ENCODE results near the gene TM6SF1.
"Not testable (repeated sequence)": the region's sequence is repeated elsewhere in the genome, so short reads cannot be mapped to it uniquely, and the experiment has no call there.

TM6SF1 gene
- 8.7 to 9.1 reads per million in 2 donors for total RNA-seq

GRCh38 chr15:83106994-83107840 is at the start of gene TM6SF1:
TSS of gene TM6SF1 (plus strand) at chr15:83107645. CDS start at chr15:83107681, 36 bp downstream.
- peak; percentile 19 for DNase-seq

GRCh38 chr15:83057696-83058376 is 49.6 kb upstream of the TM6SF1 start:
- no peak for DNase-seq

DNA sequence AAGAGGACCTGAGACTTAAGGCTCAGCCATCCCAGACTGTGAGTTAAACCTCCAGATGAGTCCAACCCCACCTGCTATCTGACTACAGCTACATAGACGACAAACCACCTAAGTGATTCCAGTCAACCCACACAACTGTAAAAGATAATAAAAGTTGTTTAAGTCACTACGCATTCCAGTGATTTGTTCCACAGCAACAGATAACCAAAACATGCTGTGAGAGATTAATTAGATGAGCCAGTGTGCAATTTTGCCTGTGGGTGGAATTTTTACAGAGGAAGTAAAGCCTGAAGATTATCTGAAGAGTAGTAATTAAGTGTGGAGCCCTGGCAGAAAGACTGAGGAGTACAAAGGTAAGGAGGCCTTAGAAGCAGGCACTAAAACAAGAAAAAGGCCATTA is 45.8 kb upstream of the TM6SF1 start:
- DNase-seq = no peak

- no peak for DNase-seq
Observed at GRCh38 chr15:83062768-83063180, 44.7 kb upstream of the TM6SF1 start.

DNA sequence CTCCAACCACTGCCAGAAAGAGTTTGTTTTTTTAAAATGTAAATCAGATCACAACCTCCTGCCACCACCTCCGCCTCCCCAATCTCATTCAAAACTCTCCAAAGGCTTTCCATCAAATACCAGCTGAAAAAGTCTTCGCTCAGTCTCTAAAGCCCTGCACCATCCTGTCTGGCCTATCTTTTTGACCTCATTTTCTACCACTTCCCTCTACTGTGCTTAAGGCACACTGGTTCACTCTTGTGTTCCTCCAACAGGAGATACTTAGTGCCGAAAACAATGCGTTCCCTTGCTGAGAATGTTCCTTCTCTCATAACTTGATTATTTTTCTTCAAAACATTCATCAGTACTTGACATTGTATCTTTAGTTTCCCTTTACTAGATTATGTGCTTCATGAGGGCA is 43.9 kb upstream of the TM6SF1 start:
- no peak for DNase-seq

GRCh38 chr15:83064859-83065258 is 42.6 kb upstream of the TM6SF1 start:
- DNase-seq = no peak

DNA sequence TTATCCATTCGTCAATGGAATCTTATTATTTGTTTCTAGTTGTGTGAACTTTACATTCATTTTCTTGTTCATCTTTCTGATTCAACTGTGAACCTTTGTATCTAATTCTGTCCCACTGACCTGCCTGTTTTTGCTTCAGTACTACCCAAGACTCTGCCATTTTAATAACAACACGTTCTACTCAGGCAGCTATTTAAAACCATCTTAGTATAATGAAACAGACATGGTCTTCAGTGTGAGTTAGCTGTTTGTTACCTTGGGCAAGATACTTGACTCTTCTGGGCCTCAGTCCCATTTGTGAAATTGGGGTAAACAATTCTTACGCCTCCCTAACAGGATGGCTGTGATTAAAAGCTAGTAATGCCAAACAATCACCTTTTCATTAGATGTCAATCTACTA is 42.0 kb upstream of the TM6SF1 start:
- no peak for DNase-seq

- DNase-seq = no peak
Observed at GRCh38 chr15:83066034-83066733, 41.3 kb upstream of the TM6SF1 start.

GRCh38 chr15:83066734-83067637 is 40.5 kb upstream of the TM6SF1 start, which contains the start of gene BTBD1:
TSS of gene BTBD1 (minus strand) at chr15:83067252. CDS start at chr15:83067151, 101 bp downstream.
- DNase-seq = peak; percentile 74

DNA sequence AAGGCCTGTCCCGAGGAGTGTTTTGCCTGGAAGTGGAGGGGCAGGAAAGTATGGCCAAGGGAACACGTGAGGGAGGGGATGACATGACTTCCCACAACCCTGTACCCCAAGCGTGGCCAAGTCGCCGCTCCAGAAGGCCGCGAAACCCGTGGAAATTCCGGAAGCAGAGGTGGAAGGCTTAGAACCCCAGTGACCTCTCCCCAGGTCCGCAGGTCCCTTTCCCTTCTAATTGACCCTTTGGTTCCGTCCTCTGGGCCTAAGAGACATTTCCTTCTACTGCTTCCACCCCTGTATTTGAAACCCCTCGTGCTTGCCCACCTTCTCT is 39.8 kb upstream of the TM6SF1 start:
- no peak for DNase-seq

DNA sequence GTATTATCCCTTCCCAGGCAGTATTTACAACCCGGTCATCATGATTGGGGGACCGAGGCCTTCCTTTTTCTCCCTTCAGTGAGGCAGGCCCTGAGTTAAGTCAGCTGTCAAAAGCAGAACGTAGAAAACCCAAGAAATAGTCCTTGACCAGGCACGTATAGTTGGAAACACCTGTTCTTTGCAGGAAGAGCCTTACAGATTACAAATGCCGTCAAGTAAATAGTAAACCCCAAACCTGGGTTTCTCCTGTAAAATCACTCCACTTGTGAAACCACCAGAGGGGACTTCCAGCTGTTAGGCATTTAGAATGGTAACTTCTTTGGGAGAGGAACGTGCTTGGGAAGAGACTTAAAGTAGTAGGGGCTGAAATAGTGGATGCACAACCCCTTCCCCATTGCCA is 39.4 kb upstream of the TM6SF1 start:
- DNase-seq = no peak

DNA sequence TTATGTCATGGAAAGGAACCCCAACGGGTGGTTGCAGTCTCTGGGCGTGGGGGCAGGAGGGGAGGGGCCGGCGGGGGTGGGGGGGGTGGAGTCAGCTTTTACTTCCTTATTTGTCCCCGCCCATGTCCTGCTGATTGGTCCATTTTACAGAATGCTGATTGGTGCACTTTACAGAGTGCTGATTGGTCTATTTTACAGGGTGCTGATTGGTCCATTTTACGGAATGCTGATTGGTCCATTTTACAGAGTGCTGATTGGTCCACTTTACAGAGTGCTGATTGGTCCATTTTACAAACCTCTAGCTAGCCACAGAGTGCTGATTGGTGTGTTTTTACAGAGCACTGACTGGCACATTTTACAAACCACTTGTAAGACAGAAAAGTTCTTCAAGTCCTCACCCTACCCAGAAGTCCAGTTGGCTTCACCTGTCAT is 38.2 kb upstream of the TM6SF1 start:
- not testable (repeated sequence) for DNase-seq

DNA sequence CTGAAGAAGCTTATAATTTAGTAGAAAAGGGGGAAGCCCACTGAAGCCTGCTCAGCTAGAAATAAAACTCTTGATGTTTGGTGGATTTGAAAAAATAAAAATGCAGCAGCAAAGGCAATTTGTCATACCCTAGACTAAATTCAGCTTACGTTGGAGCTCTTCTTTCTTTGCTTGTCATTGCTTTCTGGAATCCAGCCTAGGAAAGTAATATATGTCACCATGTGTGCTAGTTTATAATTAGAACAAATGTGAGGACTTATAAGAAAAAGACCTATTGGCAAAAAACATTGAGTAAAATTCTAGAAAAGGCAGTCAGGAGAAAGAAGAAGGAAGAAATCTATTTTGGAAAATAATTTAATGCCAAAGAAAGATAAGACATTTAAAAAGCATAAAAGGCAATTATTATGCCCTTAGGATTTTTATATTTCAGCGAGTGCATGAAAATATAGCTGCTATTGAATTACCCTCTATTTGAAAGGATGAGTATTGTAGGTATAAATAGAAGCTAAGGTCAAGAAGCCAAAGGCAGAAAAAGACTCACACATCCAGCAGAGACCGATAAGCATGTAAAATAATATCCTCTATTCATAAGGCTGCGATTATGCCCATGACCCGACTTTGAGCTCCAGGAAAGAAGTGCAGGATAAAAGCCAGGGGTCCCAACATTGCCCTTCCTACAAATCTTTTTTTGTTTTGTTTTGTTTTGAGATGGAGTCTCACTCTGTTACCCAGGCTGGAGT is 29.8 kb upstream of the TM6SF1 start:
- DNase-seq = no peak

GRCh38 chr15:83078712-83079111 is 28.7 kb upstream of the TM6SF1 start:
- no peak for DNase-seq

GRCh38 chr15:83081256-83082014 is 26.0 kb upstream of the TM6SF1 start:
- no peak for DNase-seq

DNA sequence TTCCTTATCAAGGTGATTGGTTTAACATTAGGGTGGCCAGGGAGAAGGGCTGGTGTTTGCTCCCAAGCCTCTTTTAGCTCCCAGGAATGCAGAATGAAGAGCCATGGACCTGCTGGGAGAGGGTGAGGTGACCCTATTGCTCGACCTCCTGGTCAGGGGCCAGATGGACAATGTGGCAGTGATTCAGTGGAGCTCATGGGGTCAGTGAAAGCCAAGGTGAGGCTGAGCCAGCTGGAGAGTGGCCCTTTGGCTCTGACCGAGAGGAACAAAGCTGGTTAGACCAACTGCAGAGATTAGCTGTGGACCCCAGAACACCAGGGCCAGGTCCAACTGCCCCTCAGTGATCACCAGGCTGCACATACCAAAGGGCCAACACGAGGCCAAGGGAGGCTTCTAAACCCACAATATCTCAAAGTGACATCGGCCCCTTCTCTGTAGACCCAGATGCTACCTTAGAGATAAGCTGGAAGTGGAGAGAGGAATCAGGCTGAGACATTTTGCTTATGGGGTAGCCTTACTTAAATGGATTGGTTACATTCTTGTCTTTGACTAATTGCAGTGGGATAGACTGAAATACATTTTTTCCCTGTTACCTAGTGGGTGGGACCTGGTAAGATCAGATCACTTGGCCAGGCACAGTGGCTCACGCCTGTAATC is 24.6 kb upstream of the TM6SF1 start:
- DNase-seq = no peak

- DNase-seq = not testable (repeated sequence)
Observed at GRCh38 chr15:83085461-83085860, 22.0 kb upstream of the TM6SF1 start.

DNA sequence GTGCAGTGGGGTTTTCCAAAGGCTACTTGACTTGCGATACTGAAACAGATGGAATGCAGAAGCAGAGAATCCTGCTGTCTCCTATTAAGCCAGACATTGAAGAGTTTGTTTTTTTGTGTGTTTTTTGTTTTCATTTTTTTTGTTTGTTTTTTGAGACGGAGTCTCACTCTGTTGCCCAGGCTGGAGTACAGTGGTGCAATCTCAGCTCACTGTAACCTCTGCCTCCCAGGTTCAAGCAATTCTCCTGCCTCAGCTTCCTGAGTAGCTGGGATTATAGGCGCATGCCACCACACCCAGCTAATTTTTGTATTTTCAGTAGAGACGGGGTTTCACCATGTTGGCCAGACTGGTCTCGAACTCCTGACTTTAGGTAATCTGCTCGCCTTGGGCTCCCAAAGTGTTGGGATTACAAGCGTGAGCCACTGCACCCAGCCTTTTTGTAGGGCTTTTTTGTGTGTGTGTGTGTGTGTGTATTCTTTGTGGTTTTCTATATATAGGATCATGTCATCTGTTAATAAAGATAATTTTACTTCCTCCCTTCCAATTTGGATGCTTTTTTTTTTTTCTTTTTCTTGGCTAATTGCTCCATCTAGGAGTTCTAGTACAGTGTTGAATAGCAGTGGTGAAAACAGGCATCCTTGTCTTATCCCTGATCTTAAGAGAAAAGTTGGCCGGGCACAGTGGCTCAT is 21.4 kb upstream of the TM6SF1 start:
- DNase-seq = not testable (repeated sequence)

GRCh38 chr15:83087576-83087975 is 19.9 kb upstream of the TM6SF1 start:
- no peak for DNase-seq

DNA sequence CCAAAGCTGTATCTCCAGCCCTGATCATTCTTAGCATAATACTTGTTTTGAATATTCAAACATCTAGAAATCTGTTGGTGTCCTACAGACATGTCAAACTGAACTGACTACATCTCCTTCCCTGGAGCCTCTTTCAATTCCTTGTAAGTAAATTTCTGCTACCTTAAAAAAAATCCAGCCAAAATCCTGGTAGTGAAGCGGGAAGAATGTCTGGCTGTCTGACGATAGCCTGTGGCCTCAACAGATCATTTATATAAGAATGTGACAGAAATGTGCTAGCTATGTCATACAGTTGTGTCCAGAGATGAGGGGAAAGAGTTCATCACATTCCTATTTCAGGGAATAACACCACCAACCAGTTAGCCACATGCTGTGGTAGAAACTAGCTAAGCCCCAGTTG is 18.6 kb upstream of the TM6SF1 start:
- no peak for DNase-seq

All from activated gamma-delta T cell (primary cell).